ENCODE data around the gene FZD7.
A peak's percentile ranks its signal among the peaks of the same experiment; 100 is the strongest.

FZD7 gene

DNA sequence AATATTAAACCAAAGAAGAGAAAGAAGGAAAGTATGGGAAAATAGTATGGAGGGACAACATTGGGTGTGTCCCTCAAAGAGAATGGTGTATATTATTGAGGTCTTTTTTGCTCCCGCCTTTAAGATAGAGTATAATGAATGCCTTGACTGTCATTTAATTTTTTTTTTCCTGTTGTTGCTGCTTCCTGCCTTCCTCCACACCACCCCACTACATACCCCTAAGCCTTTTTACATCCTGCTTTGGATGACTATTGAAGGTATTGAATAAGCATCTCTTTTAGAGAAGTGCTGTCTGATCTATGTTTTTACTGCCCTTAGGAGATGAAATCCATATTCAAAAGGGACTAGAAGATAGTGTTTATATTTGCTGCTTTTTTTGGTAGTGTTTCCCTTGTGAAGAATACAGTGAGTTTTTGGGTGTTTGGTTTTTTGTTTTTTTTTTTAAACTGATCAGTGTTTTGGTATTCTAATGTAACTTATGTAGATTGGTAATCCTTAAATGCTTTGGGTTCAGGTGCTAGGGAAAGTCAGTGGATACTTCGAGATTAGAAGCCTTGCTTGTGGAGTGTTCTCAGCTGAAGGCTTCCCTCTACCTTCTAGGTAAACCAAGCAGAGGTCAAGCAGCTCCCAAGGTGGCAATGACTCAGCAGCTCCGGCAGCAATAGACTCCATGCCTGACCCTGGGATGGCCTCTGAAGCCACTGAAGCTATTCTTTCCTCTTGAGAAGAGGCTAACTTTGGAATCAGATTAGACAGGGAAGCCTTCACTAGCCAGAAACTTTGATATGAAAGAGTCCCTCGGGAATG lies 5.0 kb downstream of the FZD7 start:
- peak; percentile 37 for DNase-seq (ENCODE audit: low spot score)

DNA sequence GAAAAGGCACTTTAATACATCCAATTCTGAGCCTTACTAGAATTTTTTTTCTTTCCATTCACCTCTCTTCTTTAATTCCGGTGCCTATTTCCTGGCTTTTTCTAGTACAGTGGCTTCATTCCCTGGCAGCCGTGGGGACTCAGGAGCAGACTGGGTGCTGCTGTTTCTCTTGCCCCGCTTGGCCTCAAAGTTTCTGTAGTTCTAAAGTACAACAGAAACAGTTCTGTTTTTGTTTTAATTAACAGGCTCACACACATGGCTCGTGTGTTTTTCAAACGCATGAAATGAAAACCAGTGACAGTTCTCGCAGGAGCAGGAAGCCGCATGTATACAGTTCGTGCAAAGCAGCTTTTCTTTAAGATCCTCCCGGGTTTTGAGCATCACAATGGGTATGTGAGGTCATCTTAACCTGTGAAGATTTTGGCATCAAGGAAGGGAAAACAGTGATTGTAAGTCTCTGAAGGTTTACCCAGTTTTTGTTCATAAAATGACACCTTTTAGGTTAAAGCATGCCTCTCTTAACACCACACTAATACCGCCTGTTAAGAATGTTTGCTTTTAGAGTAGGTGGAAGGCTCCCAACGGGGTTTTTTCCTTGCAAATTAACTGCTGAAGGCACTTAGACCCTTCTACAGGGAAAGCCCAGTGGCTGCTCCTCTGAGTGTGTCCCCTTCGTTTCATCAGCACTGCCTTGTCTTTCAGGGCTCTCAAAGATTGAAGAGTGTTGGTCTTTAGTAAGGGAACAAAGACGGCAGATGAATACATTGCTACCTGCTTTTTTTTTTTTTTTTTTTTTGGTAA lies 5.8 kb downstream of the FZD7 start:
- no peak for DNase-seq (ENCODE audit: low spot score)

DNA sequence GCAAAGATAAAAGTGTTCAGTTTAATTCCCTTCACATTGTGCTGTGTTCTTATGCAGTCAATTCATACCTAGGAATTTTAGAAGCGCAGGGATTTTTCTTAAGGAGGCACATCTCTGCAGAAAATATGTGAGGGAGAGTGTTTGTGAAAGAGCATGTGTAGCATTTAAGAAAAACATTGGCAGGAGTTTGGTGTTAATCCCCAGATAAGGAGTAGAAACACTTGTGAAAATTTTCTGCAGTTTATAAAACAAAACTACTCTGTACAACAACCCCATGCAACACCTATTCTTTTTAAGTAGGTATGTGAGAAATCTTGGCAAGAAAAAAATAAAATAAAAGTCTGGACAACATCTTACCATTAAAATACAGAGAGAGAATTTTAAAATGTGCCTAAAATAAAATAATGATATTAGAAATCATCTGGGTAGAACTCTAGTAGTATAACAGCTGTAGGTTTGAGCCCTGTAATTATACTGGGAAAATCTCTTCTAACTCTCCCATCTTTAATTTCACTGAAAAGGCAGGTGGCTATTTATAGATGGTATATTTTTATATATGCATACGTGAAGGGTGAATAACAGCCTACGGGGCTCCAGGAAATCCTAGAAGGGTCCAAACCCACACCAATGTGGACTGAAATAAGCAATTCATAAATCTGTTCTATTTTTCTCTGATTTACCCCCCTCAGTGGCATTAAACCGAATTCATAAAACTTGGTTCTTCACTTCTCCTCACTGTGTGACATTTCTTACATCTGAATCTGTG lies 6.6 kb downstream of the FZD7 start:
- no peak for DNase-seq (ENCODE audit: low spot score)

DNA sequence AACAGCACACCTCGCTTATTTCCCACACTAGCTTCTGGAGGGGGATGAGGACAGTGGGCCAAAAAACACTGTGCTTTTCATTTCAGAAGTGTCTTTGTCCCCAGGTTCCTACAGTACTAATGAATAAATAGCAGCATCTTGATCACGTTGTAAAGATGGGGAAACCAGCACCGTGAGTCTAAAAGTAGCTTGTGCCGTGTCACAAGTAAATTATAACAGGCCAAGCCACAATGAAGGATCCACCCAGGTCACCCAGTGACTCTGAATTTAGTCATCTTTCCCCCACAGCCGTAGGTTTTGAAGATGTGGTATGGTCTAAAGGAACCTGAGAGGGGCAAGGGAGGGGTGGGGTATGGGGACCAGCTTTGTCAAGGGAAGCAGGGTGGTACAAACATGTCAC lies 8.8 kb downstream of the FZD7 start:
- no peak for DNase-seq (ENCODE audit: low spot score)

DNA sequence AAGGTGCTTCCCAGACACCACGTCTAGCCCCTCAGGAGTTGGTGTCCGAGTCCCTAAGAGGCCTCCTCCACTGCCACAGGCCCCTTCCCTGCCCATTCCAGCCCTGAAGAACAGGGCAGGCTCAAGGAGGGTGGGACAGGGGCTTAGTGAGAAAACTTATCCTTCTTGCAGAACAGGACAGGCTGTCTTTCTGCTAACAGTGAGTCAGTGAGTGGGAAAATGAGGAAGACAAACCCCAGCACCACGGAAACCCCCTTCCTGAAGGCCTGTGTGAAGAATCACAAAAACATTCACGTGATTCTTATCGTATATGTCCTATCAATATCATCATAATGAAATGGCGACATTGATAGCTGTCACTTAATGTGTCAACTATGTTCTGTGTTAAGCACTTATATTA lies 9.8 kb downstream of the FZD7 start:
- no peak for DNase-seq (ENCODE audit: low spot score)

DNA sequence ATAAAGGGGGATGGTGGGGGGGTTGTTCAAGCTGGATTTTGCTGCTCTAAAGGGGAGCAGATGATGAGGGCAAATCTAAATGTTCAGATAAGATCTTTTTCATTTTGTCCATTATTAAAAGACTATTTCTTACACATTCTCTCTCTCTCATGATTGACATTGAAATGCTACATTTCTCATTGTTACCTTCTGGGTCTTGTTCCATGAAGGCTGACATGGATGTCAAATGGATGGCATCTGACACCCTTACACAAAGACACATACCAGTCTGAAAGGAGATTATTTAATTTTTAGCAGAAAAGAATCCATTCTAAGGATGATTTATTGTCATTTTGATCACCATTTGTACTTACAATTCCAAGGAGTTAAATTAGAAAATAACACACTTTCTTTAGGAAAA lies 11.1 kb downstream of the FZD7 start:
- DNase-seq (ENCODE audit: low spot score) = no peak

DNA sequence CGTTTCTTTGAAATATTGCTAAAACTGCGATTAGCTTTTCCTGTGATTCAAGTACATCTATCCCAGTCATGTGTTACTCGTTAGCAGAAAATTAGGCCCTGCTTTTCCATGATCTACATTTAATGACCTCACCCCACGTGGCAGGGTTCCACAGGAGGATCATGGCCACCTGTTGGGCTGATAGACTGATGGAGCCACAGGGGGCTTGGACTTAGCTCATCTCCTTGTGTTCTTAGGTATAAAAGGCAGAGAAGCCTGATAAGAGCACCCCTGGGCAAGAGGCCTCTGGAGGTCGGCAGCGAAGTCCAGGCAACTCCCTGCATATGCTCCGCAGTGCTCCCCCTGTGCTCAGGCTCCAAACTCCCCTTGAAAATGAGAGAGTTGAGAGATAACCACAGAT lies 12.9 kb downstream of the FZD7 start:
- no peak for DNase-seq (ENCODE audit: low spot score)

DNA sequence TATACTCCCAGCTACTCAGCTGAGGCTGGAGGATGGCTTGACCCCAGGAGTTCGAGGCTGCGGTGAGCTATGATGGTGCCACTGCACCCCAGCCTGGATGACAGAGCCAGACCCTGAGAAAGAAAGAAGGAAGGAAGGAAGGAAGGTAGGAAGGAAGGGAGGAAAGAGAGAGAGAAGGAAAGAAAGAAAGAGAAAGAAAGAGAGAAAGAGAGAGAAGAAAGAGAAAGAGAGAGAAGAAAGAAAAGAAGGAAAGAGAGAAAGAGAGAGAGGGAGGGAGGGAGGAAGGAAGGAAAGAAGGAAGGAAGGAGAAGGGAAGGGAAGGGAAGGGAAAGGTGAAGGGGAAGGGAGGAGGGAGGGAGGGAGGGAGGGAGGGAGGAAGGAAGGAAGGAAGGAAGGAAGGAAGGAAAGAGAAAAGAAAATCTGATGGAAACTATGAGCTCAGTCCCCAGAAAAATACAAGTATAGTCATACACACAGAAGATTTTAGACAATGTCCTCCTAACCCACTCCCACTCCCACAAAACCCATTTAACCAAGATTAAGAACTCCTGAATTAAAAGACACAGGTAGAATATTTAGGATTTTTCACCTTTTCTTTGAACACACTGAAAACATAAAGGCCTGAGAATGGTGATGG lies 15.6 kb downstream of the FZD7 start:
- no peak for DNase-seq (ENCODE audit: low spot score)

DNA sequence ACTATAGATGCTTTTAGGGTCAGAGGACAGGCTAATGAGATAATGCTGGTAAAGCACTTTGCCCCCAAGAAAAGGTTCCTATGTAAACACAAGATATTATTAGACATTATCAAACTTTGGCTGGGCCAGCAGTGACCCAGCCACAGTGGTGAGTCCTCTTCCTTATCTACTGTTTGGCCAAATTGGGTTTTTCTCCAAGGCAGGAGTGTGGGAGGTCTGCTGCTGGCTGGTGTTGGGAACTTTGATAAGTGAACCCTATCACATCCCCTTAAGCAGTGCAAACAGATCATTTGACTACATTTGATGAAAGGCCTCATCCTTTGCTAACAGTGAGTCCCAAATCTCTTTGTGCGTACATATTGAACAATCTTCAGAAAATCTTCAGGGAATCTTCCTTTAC lies 16.2 kb downstream of the FZD7 start:
- DNase-seq (ENCODE audit: low spot score) = no peak

DNA sequence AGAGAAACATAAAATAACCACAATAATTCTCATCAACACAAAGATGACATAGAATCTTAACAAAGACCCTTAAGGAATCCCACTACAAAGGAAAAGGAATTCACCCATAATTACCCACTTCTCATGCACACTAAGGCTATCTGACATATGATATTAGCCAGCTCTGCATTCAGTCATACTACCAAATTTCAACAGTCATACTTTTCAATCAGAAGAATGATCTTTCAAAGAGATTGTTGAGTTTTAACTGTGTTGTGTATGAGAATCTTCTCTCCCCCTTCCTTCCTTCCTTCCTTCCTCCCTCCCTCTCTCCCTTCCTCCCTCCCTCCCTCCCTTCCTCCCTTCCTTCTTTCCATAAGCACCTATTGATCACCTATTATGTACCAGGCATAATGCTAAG lies 17.0 kb downstream of the FZD7 start:
- no peak for DNase-seq (ENCODE audit: low spot score)

DNA sequence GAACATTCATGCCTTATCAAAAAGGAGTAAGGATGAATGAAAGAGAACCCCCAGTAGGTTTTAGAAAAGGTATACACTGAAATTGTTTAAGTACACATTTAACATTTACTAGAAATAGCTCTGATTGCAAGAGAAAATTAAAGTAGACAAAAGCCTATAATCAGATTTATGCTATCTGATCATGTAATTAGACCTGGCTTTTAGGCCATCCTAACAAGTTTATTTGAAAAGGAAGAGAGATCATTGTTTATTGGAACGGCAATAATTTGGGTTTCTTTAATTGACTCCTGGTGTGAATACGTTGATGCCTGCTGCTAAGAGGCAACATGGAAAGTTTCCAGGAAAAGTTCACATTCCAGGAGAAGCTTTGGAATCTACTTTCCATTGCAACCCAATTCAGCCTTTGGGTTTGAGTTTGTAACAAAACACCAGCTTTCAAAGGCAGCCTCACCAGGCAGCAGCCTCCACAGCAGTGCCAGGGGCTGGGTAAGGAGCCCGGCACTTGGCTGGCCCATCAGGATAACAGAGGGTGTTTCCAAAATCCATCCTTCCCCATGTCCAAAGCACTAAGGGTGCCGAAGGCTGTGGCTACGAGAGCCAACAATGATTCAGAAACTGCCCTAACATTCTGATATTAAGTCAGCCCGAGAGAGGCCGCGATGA lies 18.0 kb downstream of the FZD7 start:
- DNase-seq (ENCODE audit: low spot score) = peak; percentile 33

DNA sequence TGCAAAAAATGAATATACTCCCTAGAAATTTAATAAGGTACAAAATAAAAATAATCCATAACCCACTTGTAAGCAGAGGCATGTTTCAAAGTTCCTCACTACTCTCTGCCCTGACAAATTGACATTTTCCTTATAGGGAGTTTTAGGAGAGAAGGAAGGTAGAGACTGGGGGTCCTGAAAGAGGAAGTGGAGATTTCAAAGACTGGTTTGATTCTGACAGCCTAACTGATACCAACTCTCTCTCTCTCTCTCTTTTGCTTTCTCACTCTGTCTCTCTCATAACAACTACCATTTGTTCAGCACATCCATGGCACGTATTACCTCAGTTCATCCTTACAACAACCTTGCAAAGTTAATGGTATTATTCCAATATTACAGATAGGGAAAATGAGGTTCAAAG lies 18.6 kb downstream of the FZD7 start:
- DNase-seq (ENCODE audit: low spot score) = no peak

DNA sequence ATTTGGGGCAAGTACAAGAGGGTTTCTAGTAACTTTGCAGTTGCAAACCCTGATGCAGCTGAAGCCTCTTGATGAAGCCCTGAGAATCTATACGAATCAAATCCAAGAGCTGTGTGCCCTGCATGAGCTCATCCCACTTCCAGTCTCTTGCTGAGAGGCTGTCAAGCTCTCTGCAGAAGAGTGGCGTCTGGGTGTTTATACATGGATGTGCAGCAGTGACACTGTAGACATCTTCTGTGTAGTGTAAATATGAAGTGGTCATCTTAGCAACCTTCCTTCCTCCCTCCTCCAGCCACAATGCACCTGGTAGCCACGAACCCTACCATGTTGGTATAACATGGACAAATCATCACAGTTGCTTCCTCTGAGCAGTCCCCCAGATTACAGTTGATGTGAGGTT lies 21.0 kb downstream of the FZD7 start:
- DNase-seq (ENCODE audit: low spot score) = no peak

DNA sequence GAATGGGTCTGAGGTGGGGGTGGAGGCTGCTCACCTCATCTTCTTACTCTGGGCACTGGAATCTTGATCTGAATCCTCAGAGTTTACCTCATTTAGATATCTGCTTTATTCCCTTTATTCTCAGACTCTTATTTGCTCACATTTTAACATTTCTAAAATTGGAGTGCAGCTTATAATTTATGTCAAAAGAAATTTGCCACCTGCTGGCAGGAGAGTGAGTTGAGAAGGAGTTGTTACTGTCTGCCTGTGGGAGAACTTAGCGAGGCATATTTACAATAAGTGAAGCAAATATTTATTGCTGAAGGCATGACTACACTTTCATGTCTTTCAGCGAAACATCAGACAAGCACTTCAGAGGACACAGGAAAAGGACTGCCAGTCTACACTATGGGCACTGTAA lies 23.0 kb downstream of the FZD7 start:
- DNase-seq (ENCODE audit: low spot score) = no peak

DNA sequence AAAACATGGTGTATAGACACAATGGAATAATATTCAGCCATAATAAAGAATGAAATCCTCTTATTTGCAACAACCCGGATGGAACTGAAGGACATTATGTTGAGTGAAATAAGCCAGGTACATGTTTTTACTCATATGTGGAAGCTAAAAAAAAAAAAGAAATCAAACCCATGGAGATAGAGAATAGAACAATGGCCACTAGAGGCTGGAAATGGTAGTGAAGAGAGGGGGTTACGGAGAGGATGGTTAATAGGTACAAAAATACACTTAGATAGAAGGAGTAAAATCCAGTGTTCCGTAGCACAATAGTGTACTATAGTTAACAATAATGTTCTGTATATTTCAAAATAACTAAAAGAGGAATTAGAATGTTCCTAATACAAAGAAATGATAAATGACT lies 26.6 kb downstream of the FZD7 start:
- no peak for DNase-seq (ENCODE audit: low spot score)

DNA sequence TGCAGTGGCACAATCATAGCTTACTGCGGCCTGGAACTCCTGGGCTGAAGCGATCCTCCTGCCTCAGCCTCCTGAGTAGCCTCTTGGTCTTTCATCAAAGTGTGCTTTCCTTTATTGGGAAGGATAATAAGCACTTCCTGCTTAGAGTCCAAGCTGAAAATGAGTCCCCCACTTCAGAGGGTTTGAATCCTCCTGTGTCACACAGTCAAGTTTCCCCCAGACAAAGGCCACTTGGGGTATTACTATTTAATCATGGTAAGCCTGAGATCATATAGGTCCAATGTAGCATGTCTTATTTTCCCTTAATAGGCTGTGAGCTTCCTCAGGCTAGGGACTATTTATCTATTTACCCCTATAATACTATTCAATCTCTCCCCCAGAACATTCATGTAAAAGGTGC lies 28.0 kb downstream of the FZD7 start:
- no peak for DNase-seq (ENCODE audit: low spot score)

DNA sequence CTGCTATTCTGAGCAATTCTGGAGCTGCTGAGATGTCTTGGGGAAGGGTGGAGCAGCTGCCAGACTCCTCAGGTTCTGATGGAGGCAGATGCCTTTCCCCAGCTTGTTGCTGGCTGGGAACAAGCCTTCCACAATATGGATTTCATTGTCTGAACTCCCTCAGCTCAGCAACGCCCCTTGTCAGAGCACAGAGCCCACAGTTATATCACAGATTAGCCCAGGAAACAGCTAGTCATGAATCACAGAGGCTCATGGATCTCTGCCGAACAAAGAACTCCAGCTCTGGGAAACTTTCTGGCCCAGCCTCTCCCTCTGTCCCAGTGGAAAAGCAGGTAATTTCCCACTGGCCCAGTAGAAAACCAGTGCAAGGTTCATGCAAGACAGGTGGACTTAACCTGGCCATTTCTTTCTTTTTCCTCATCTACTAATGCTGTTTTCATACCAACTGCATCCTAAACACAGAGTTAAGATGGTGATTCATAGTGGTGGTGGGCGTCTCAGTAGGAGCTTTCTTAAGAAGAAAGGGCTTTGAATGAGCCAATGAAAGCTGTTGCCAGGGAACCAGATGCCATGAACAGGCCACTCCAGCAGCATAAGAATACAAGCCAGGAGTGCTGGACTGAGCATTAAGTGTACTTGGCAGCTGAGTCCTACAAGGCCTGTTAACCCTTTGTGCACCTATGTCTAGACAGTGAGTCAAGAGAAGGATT lies 30.7 kb downstream of the FZD7 start:
- DNase-seq (ENCODE audit: low spot score) = peak; percentile 40

DNA sequence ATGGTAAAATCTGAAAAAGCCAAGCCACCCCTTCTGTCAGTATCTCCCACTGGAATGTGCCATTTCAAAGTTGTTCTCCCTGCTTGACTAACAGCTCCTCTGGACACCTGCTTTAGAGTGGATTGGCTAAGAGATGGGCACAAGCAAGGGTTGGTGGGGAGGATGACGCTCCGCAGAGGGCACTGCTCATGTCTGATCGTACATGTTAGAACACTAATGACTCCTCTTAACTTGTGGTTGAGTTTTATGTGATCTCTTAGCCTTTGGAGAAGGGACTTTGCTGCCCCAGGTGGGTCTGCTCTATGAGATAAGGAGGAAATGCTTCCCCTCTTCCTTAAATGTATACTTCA lies 31.2 kb downstream of the FZD7 start:
- DNase-seq (ENCODE audit: low spot score) = no peak

DNA sequence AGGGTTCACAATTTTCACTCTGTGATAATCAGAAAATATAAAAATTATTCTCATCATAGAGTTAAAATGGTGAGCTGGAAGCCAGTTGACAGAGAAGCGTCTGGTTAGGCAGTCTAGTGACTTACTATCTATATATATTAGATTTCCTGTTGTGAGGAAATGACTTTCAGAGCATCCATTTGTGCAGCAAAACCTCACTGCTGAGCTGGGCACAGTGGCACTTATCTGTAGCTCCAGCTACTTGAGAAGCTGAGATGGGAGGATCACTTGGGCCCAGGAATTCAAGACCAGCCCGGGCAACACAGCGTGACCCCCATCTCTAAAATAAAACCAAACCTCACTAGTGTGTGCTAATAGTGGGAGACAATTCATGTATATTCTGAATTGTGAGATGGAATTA lies 32.2 kb downstream of the FZD7 start:
- DNase-seq (ENCODE audit: low spot score) = no peak

DNA sequence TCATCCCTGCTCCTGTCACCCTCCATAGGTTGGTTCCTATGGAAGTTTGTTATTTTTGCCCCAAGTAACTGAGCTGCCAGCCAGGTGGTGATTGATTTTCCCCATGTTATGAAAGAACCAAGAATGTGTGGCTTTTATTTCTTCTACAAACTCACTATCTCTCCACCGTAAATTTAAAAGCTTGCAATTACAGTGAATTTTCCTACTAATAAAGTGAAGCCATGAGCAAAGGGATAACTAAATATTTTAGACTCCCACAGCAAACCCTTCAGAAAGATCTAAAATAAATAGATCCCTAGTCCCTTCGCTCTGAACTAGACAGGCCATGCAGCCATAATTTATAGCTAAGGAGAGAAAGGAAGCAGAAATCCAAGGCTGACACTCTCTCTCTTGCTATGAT lies 33.2 kb downstream of the FZD7 start:
- DNase-seq (ENCODE audit: low spot score) = no peak

DNA sequence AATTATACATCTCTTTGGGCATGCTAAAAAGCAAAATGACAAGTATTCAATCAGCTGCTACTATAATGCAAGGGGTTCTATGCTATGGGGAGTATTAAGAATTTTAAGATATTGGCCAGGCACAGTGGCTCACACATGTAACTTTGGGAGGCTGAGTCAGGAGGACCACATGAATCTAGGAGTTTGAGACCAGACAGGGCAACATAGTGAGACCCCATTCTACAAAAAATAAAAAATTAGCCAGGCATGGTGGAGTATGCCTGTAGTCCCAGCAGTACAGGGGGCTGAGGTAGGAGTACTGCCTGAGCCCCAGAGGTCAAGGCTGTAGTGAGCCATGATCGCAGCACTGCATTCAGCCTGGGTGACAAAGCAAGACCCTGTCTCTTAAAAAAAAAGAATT lies 33.9 kb downstream of the FZD7 start:
- no peak for DNase-seq (ENCODE audit: low spot score)
